IPS-20b (cell line): Measurements from ENCODE around the gene FLT1.

Source experiments
- H3K27ac ChIP-seq: one replicate; pipeline ENCODE4 v1.5.1; 2013; ENCODE audit warnings: low read length
- H3K27me3 ChIP-seq: 2 replicates; pipeline ENCODE4 v1.6.1; 2013; ENCODE audit warnings: mild to moderate bottlenecking, low read length, inconsistent platforms; ENCODE audit not compliant: insufficient read depth
- H3K36me3 ChIP-seq: 2 replicates; pipeline ENCODE4 v1.6.1; 2013; ENCODE audit warnings: low read depth, mild to moderate bottlenecking, inconsistent platforms, low read length, moderate library complexity; ENCODE audit not compliant: insufficient read depth
- H3K4me1 ChIP-seq: 2 replicates; pipeline ENCODE4 v1.6.1; 2013; ENCODE audit warnings: mild to moderate bottlenecking, control low read depth, inconsistent platforms, low read length, moderate library complexity; ENCODE audit not compliant: insufficient read depth
- H3K4me3 ChIP-seq: 2 replicates; pipeline ENCODE4 v1.5.1; 2013; ENCODE audit warnings: mild to moderate bottlenecking, low read length, inconsistent platforms
- H3K9ac ChIP-seq: 2 replicates; pipeline ENCODE4 v1.6.1; 2013; ENCODE audit warnings: low read depth, mild to moderate bottlenecking, inconsistent platforms, low read length, moderate library complexity
- H3K9me3 ChIP-seq: 2 replicates; pipeline ENCODE4 v1.6.1; 2013; ENCODE audit warnings: mild to moderate bottlenecking, low read depth, low read length, inconsistent platforms; ENCODE audit not compliant: insufficient read depth

Gene FLT1

DNA sequence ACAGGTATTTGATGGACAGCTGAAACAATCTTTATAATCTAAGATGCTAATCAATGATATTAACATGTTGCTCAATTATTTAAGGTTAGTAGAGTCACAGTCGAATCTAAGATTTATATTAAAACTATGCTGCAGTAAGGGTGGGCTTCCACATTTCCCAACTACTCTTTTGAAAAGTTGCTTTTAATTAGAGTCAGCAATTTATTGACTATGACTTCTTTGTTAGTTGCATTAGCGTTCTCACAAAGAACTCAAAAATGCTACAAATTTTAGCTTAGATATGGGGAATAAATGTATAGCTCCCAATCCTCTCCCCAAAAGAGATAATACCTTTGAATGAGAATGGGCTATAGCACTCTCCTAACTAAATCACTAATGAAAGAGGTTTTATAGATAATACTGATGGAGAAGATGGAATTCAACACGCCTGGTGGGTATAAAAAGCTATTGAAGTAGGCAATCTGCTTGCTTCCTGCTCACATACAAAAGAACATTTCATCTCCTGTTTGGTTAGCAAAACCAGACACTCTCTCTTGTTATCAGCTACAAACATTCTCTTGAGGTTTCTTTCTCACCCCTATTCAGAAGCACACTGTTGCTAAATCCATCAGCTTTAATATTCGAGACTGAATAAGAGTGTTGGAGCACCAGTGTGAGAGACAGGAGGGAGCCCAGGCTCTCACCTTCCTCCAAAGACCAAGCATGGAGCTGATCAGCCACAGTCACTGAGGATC lies 2.4 kb upstream of the FLT1 start:
- no peak overlapping the region for H3K27ac ChIP-seq
- peaks cover 19% of the 10 kb centered on the region for H3K4me1 ChIP-seq
- peaks cover 55% of the 10 kb centered on the region for H3K27me3 ChIP-seq
- no peak overlapping the region for H3K9ac ChIP-seq
- H3K9me3 ChIP-seq, result no peaks in the 10 kb centered on the region
- H3K4me3 ChIP-seq, result no peak overlapping the region
- H3K36me3 ChIP-seq, result 0 out of 2 replicates have a peak, but pooled peaks cover 1% of the 10 kb centered on the region

DNA sequence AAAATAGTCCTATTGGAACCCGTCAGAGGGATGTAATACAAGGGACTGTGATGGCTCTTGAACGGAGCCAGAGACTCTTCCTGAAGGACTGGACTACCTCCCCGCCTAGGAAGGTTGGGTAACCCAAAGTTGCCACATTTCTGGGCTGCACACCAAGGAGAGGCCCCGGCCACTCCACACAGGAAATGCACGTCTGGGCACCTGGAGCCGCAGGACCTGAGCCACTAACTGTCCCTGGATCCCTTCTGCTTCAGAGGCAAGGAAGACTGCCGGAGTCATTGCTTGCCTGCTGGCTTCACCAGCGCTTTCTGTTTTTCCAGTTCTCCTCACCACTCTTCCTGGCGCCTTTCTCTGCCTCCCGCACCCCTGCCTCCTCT lies 1.2 kb upstream of the FLT1 start:
- no peaks in the 10 kb centered on the region for H3K9me3 ChIP-seq
- H3K4me1 ChIP-seq, result peaks cover 30% of the 10 kb centered on the region
- H3K36me3 ChIP-seq, result 0 out of 2 replicates have a peak, but pooled peaks cover 3% of the 10 kb centered on the region
- H3K4me3 ChIP-seq, result peak overlapping the region; percentile 88
- peaks cover 63% of the 10 kb centered on the region for H3K27me3 ChIP-seq
- H3K9ac ChIP-seq, result no peak overlapping the region
- H3K27ac ChIP-seq, result no peak overlapping the region

DNA sequence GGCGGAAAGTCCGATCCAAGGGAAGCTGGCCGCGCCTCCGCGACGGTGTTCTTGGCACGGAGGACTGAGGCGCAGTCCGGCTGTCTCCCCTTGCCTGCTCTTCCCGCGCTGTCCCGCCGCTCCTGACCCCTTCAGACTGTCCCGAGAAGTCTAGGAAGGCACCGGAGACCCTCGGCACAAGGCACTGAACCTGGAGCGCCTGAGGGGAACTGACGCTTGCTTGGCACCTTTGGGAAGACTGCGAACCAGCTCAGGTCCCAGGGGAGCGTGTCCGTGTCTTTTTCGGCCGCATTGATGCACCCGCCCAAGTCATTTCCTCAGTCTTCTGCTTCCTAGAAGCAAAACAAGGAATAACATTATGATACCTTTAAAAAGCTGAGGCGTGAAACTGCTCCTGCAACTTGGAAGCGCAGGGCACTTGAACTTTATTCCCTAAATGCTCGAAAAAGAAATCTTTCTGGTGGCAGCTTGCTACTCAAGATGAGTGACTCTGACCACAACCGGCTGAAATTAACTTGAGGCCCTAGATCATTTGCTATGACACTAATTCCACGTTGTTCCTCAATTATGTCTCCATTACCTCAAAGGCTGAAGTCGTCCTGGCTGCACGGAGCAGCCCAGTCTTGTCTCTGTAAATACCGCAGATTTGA lies 735 bp upstream of the FLT1 start:
- H3K27me3 ChIP-seq, result peaks cover 63% of the 10 kb centered on the region
- H3K36me3 ChIP-seq, result peaks cover 5% of the 10 kb centered on the region; the same call in 1 of the 2 replicates
- no peaks in the 10 kb centered on the region for H3K9me3 ChIP-seq
- no peak overlapping the region for H3K27ac ChIP-seq
- H3K4me3 ChIP-seq, result peak overlapping the region; percentile 88
- peak overlapping the region; percentile 80; the same call in 1 of the 2 replicates for H3K9ac ChIP-seq
- peaks cover 34% of the 10 kb centered on the region for H3K4me1 ChIP-seq

DNA sequence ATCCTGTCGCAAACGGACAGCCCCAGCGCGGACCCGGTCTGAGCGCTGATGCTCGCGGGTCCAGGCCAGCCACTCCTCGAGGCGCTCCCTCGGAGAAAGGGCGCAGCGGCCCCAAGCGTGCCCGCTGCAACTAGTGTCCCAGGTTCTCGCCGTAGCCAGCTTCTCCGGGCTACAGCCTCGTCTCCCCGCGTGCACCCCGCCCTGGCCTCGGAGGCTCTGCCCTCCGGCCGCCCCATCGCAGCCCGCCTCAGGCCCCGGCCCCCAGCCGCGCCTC lies 487 bp downstream of the FLT1 start:
- Histone ChIP-seq H3K9me3 (no peaks in the 10 kb centered on the region), H3K4me1 (peaks cover 46% of the 10 kb centered on the region), H3K9ac (peak overlapping the region; percentile 80; the same call in 1 of the 2 replicates), H3K27me3 (peaks cover 63% of the 10 kb centered on the region), H3K4me3 (peak overlapping the region; percentile 88), H3K36me3 (peaks cover 13% of the 10 kb centered on the region; the same call in 1 of the 2 replicates), H3K27ac (no peak overlapping the region)

DNA sequence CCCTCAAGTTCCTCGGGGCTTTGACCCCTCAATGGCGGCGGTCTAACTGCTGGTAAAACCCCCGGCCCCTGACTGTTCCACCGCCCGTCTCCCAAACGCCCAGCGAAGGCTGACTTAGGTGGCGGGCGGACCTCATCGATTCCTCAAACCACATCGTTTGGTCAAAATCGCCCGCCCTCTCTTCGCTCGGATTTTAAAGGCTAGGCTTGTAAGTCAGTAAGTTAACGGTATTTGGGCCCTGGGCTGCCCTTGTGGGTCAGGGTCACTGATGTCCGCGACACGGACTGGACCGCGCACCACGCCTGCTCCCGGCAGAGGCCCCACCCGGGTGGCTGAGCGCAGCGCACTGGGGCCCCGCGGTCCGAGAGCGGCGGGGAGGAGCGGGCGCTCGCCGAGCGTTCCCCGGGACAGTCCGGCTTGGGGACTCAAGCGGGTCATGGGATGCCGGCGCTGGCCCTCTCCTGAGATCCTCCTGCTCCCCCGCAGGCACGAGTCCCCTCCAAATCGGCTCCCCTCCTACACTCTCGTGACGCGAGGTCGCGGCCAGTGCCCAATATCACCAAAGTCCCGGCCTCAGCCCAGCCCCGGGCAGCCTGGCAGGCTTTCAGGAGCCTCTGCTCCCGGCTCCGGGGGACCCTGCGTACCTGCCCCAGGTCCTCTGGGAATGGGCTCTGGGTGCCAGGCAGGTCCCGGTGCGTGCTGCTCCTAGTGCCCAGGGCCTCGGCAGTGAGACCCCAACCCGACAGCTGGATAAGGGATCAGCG lies 1.0 kb downstream of the FLT1 start:
- peak overlapping the region; percentile 88 for H3K4me3 ChIP-seq
- H3K9me3 ChIP-seq, result no peaks in the 10 kb centered on the region
- H3K27me3 ChIP-seq, result peaks cover 63% of the 10 kb centered on the region
- H3K9ac ChIP-seq, result peak overlapping the region; percentile 80; the same call in 1 of the 2 replicates
- H3K36me3 ChIP-seq, result peaks cover 18% of the 10 kb centered on the region; the same call in 1 of the 2 replicates
- no peak overlapping the region for H3K27ac ChIP-seq
- peaks cover 51% of the 10 kb centered on the region for H3K4me1 ChIP-seq

DNA sequence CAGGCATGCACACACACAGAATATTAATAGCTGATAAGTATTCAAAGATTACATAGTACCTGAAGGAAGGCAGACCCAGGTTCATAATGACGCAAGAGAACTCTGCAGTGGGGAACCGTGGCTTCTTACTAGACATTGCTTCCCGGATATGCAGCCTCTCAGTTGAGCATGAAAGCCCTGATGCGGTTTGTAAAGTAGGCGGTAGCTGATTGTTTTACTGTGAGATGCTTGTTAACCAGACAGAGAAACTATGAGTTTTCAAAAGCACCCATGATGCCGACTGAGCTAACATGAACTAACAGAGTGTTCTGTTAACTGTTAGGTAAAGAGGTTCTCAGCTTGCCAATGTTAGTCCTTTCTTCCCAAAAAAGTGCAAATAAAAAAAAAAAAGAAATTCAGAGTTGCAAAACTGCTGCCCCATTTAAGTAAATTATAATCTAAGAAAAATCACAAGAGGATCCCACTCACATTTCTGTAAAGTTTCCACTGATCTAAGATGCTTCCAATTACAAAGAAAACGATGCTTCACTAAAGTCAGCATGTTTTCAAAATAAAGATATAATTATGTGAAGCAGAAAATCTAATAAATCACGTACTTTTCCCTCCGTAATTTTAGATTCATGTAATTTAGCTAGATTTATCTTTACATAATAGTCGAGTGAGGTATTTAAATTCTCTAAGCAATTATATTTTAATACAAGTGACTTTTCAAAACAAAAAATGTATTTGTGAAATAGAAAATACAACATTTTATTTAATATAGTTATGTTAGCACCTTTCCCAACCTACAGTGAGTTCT lies 2.2 kb downstream of the FLT1 start:
- peaks cover 51% of the 10 kb centered on the region for H3K4me1 ChIP-seq
- H3K4me3 ChIP-seq, result peak overlapping the region; percentile 88
- peaks cover 25% of the 10 kb centered on the region; the same call in 1 of the 2 replicates for H3K36me3 ChIP-seq
- H3K27ac ChIP-seq, result peak overlapping the region; percentile 17
- H3K27me3 ChIP-seq, result peaks cover 57% of the 10 kb centered on the region
- peak overlapping the region; percentile 80; the same call in 1 of the 2 replicates for H3K9ac ChIP-seq
- H3K9me3 ChIP-seq, result no peaks in the 10 kb centered on the region

DNA sequence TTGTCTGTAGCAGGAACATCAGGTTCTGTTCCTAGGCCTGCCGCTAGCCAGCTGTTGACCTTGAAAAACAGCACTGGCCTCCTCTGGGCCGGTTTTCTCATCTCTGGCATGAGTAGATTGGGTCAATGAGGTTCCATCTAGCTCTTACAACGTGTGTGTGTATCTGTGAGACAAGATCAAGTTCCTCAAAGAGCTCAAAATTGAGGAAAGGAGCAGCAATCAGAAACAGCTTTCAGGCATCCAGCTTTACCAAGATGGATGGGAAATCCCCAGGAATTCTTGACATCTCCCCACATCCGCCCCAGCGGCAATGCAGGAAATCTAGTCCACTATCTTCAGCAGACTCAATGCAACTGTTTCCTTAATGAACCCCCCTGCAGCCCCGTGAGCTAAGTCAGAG lies 4.9 kb downstream of the FLT1 start:
- Histone ChIP-seq H3K27ac (no peak overlapping the region), H3K4me1 (peaks cover 34% of the 10 kb centered on the region; the same call in 1 of the 2 replicates), H3K27me3 (peaks cover 32% of the 10 kb centered on the region)

DNA sequence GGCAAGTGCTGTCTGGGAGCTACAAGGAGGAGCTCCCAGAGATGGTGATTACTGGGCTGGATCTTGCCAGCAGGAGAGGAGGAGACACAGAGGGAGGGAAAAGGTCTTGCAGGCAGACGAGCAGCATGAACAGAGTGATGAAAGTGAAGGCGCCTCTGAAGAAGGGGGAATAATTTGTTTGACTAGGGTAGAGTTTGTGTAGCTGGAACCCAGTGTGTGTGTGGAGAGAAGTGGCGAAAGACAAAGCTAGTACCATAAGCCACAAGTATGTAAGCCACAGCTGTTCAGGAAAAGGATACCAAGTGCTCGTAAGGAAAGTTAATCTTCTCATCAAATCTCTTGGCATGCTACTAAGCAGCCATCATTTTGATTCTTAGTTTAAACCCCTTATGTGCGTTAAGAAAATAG lies 5.4 kb downstream of the FLT1 start:
- Histone ChIP-seq H3K9ac (no peak overlapping the region; the same call in 1 of the 2 replicates), H3K27me3 (peaks cover 30% of the 10 kb centered on the region), H3K36me3 (peaks cover 45% of the 10 kb centered on the region; the same call in 1 of the 2 replicates), H3K9me3 (no peaks in the 10 kb centered on the region), H3K27ac (no peak overlapping the region), H3K4me3 (peak overlapping the region; percentile 19; the same call in 1 of the 2 replicates), H3K4me1 (peaks cover 36% of the 10 kb centered on the region; the same call in 1 of the 2 replicates)

More for the DNA sequence above, 4.9 kb downstream of the FLT1 start:
- Histone ChIP-seq H3K4me3 (peak overlapping the region; percentile 88; the same call in 1 of the 2 replicates), H3K36me3 (peaks cover 45% of the 10 kb centered on the region; the same call in 1 of the 2 replicates), H3K9ac (no peak overlapping the region), H3K9me3 (no peaks in the 10 kb centered on the region)

DNA sequence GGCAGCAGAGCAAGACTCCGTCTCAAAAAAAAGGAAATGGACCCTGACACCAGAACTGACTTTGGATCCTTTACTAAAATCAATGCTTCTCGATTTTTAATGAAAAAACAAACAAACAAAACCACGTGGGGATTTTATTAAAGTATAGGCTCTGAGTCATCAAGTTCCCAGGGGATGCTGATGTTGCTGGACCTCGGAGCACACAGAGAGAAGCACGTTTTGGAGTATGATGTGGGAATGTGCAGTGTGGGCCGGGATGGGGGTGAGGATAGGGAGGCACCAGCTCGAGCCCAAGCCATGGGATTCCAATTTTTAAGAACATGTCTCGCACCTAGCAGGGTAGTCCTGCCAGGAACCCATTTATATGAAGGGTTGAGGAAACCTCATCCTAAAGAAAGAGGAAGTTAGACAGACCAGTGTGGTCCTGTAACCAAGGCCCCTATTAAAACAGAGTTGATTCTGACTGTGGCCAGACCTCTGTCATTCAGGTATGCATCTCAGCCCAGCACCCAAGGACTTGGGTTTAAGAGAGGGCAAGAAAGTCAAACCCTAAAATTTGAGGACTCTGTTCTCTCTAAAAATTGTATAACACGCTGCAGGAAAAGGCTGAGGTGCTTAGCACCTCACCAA lies 6.4 kb downstream of the FLT1 start:
- H3K9me3 ChIP-seq, result no peaks in the 10 kb centered on the region
- H3K9ac ChIP-seq, result no peak overlapping the region
- H3K27ac ChIP-seq, result no peak overlapping the region
- H3K4me3 ChIP-seq, result no peak overlapping the region
- peaks cover 19% of the 10 kb centered on the region for H3K27me3 ChIP-seq
- H3K4me1 ChIP-seq, result peaks cover 46% of the 10 kb centered on the region; the same call in 1 of the 2 replicates
- H3K36me3 ChIP-seq, result peaks cover 45% of the 10 kb centered on the region; the same call in 1 of the 2 replicates

DNA sequence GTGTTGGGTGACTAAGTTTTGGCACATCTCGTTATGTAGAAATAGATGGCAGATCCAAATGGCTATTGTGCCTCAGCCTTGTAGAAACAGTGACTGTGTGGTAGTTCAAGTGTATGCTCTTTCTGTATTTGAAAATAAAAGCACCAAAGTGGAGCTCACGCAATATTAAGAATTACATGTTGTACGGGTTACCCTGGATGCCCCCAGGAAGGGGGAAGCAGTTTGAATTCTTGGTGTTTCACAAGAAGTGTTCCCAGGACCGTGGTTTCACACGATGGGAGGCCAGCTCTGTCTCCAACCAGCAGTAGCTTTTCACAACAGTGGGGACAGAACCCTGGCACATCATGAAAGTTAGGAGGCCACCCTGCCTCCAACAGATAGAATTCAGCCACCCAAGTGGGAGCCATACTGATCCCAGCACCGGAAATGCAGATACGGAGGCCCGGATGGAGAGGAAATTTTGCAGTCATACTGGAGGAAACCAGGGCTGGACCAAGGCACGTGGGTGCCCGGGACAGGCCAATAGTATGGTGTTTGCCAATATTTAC lies 8.9 kb downstream of the FLT1 start:
- Histone ChIP-seq H3K27ac (no peak overlapping the region), H3K9me3 (no peaks in the 10 kb centered on the region), H3K4me1 (peaks cover 38% of the 10 kb centered on the region; the same call in 1 of the 2 replicates), H3K36me3 (peaks cover 48% of the 10 kb centered on the region; the same call in 1 of the 2 replicates), H3K27me3 (no peaks in the 10 kb centered on the region; the same call in 1 of the 2 replicates), H3K4me3 (no peak overlapping the region), H3K9ac (no peak overlapping the region)
